NT2/D1 (cell line): ENCODE measurements around the gene REPIN1.

Experiments used
- SUZ12 ChIP-seq: IDR thresholded peaks from 2 replicates; pipeline ENCODE4 v1.6.1; 2011; ENCODE audit not compliant: insufficient read length, insufficient read depth; ENCODE audit errors: extremely low read depth
- YY1 ChIP-seq: IDR thresholded peaks from 2 replicates; pipeline ENCODE4 v1.6.1; 2011; ENCODE audit not compliant: insufficient read length, insufficient read depth
- ZNF274 ChIP-seq: IDR thresholded peaks from 2 replicates; pipeline ENCODE4 v1.6.1; 2011; ENCODE audit warnings: mild to moderate bottlenecking, low read depth, low read length

GRCh38 chr7:150411606-150412005, 43.0 kb downstream of the REPIN1 start:
- TF ChIP-seq YY1, result no peak
- TF ChIP-seq ZNF274, result no peak
- TF ChIP-seq SUZ12, result no peak
